Measurements from ENCODE around the gene PLCXD1.

PLCXD1 gene

DNA sequence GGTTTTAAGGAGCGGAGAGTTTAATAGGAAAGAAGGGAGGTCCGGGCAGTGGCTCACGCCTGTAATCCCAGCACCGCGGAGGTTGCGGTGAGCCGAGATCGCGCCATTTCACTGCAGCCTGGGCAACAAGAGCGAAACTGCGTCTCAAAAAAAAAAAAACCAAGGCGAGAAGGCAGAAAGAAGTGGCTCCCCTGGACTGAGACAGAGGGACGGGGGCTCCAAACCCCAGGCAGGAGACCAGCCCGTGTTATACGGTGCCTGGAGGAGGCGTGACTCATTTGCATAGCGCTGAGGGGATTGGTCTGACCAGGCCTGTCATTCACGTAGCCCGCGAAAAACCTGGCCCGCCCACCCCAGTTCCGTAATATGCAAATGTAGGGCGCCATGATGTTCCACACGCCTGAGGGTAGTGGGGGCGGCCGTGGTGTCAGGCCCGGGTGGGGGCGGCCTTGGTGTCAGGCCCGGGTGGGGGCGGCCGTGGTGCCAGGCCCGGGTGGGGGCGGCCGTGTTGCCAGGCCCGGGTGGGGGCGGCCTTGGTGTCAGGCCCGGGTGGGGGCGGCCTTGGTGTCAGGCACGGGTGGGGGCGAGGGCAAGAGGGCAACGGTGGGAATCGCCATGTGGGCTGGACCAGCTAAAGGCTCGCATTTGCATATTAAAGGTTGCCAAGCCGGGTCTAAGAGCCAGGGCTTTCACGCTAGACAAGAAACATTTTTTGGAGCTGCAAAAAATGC, 2.1 kb downstream of the PLCXD1 start:
- peak; percentile 92 for DNase-seq (ENCODE audit: low read depth)
- H3K4me3 ChIP-seq (ENCODE audit: low read depth, low read length): peak overlapping the region; percentile 52

DNA sequence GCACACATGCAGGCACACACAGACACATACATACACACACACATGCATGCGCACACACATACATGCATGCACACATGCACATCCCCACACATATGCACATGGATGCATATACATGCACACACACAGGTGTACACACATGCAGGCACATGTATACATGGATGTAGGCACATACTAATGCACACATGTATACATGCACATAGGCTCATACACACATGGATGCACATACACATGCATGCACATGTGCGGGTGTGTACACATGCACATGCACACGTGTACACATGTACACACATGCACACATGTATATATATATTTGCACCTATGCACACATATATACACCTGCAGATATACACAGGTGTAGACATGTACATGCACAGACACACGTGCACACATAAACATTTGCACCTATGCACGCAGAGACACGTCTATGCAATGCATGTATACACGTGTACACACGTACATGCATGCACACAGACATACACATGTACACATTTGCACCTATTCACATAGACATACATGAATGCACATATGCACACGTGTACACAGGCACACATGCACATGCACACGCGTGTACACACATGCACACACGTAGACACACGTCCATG, 4.0 kb downstream of the PLCXD1 start:
- TF ChIP-seq, protein P1, sequence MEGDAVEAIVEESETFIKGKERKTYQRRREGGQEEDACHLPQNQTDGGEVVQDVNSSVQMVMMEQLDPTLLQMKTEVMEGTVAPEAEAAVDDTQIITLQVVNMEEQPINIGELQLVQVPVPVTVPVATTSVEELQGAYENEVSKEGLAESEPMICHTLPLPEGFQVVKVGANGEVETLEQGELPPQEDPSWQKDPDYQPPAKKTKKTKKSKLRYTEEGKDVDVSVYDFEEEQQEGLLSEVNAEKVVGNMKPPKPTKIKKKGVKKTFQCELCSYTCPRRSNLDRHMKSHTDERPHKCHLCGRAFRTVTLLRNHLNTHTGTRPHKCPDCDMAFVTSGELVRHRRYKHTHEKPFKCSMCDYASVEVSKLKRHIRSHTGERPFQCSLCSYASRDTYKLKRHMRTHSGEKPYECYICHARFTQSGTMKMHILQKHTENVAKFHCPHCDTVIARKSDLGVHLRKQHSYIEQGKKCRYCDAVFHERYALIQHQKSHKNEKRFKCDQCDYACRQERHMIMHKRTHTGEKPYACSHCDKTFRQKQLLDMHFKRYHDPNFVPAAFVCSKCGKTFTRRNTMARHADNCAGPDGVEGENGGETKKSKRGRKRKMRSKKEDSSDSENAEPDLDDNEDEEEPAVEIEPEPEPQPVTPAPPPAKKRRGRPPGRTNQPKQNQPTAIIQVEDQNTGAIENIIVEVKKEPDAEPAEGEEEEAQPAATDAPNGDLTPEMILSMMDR (IDR thresholded peaks at IDR 0.05; ENCODE audit: insufficient read depth, low read depth, low read length, missing control alignments): no peak
- no peak for DNase-seq (ENCODE audit: low read depth)
- H3K4me3 ChIP-seq (ENCODE audit: low read depth, low read length): no peak overlapping the region

More for the DNA sequence above, 2.1 kb downstream of the PLCXD1 start:
- TF ChIP-seq, protein P1 (IDR thresholded peaks at IDR 0.05; ENCODE audit: insufficient read depth, low read depth, low read length, missing control alignments): no peak

DNA sequence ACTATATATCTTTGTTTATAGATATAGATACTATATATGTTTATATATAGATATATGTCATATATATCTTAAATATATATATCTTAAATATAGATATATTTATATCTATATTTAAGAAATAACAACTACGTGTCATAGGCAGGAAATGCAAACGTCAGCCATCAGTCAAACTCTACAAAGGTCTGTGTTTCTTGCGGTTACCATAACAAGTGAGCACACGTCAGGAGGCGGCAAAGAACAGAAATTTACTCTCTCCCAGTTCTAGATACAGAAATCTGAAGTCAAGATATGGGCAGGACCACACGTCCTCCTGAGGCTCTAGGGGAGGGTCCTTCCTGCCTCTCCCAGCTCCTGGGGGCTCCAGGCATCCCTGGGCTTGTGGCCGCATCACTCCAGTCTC, 6.5 kb downstream of the PLCXD1 start:
- H3K4me3 ChIP-seq (ENCODE audit: low read depth, low read length): no peak overlapping the region
- no peak for DNase-seq (ENCODE audit: low read depth)
- TF ChIP-seq, protein P1 (IDR thresholded peaks at IDR 0.05; ENCODE audit: insufficient read depth, low read depth, low read length, missing control alignments): no peak

DNA sequence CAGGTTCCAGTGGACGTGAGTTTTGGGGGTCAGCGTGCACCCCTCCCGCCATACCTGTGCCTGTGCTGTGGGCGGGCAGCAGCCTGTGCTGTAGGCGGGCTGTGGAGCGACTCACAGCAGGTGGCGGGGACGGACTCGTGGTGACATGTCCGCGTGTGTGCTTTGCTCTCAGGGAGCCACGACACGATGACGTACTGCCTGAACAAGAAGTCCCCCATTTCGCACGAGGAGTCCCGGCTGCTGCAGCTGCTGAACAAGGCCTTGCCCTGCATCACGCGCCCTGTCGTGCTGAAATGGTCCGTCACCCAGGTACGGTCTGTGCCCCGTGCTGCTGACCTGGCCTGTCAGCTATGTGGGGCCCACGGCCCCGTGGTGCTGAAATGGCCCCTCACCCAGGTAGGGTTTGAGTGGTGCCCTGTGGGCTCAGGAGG, 7.4 kb downstream of the PLCXD1 start:
- DNase-seq (ENCODE audit: low read depth): no peak
- TF ChIP-seq, protein P1 (IDR thresholded peaks at IDR 0.05; ENCODE audit: insufficient read depth, low read depth, low read length, missing control alignments): no peak
- H3K4me3 ChIP-seq (ENCODE audit: low read depth, low read length): no peak overlapping the region

DNA sequence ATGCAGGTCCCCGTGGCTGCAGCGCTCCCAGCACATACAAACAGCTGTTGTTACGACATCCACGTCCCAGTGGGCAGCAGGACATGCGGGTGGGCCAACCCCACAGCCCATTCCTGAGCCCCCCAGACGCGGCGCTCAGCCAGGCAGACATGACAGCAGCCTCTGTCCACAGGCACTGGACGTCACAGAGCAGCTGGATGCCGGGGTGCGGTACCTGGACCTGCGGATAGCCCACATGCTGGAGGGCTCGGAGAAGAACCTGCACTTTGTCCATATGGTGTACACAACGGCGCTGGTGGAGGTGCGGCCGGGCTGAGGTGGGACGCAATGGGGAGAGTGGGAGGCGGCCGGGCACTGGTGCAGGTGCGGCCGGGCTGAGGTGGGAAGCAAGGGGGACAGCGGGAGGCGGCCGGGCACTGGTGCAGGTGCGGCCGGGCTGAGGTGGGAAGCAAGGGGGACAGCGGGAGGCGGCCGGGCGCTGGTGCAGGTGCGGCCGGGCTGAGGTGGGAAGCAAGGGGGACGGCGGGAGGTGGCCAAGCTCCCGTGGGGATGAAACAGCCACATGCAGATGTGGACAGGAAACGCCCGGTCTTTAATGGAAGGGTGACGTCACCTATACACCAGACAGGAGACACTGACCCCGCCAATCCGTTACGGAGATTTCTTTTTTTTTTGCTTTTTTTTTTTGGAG, 9.4 kb downstream of the PLCXD1 start:
- DNase-seq (ENCODE audit: low read depth): no peak
- TF ChIP-seq, protein P1 (IDR thresholded peaks at IDR 0.05; ENCODE audit: insufficient read depth, low read depth, low read length, missing control alignments): no peak

DNA sequence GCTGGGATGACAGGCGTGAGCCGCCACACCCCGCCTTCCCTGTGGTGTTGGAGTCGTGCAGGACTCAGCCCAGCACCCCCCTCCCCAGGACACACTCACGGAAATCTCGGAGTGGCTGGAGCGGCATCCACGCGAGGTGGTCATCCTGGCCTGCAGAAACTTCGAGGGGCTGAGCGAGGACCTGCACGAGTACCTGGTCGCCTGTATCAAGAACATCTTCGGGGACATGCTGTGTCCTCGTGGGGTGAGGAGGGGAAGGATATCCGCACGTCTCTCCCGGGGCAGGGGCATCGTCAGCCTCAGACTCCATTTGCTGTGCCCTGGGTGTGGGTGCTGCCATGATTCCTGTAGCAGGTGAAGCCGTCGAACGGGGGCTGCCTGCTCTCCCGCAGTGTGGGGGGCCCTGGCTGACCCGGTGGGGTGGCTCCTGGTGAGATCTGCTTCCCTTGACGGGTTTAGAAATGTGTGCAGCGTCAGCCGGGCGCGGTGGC, 10.3 kb downstream of the PLCXD1 start:
- TF ChIP-seq, protein P1 (IDR thresholded peaks at IDR 0.05; ENCODE audit: insufficient read depth, low read depth, low read length, missing control alignments): no peak
- no peak overlapping the region for H3K4me3 ChIP-seq (ENCODE audit: low read depth, low read length)
- no peak for DNase-seq (ENCODE audit: low read depth)

More for the DNA sequence above, 9.4 kb downstream of the PLCXD1 start:
- H3K4me3 ChIP-seq (ENCODE audit: low read depth, low read length): no peak overlapping the region
